Kidney capillary endothelial cell (primary cell): ENCODE results near the gene PPP1R1B.

Experiments
- DNase-seq: peaks from one replicate; pipeline ENCODE4 v3.0.0-alpha.2; 2018; ENCODE audit warnings: low spot score

PPP1R1B gene

DNA sequence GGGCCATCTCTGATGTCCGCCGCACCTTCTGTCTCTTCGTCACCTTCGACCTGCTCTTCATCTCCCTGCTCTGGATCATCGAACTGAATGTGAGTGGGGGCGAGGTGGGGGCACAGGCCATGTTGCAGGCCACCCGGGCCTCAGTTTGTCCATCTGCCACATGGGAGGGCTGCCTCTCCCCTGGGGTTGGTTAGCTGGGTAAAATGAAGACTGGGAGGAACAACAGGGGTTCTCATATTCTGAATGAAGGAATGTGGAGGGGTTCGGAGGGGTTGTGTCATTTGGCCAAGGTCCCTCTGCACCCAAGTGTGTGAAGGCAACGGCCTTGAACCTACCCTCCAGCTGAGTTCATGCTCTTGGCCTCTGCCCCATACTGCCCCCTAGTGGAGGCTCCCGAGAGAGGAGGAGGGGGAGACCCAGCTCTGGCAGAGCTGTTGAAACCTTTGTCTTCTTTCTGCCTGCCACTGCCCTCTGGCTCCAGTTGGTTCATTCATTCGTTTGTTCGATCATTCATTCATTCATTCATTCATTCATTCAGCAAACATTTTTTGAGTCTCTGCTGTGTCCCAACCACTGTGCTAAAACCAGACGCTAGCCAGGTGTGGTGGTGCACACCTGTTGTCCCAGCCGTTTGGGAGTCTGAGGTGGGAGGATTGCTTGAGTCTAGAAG lies 27.0 kb downstream of the PPP1R1B start:
- peak; percentile 57 for DNase-seq

DNA sequence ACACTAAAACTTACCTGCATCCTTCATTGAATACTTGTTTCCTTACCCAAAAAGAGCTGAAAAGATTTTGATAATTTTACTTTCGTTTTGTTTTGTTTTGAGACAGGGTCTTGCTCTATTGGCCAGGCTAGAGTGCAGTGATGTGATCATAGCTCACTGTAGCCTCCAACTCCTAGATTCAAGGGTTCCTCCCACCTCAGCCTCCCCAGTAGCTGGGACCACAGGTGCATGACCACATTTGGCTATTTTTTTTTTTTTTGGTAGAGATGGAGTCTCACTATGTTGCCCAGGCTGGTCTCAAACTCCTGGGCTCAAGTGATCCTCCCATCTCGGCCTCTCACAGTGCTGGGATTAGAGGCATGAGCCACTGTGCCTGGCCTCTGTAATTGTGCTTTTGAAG lies 28.4 kb downstream of the PPP1R1B start:
- DNase-seq: no peak

DNA sequence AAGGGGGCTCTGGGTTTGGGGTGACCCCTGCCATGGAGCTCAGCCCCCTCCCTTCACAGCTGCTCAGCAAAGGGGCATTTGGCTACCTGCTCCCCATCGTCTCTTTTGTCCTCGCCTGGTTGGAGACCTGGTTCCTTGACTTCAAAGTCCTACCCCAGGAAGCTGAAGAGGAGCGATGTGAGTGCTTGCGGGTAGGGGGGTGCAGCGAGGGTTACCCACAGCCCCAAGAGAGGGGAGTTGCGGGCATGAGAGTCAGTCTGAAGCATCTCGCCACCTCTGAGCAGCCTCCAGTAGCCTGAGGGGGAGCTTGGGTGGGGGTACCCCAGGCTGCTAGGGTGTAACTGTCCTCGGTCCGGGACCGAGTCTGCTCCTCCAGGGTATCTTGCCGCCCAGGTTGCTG lies 31.6 kb downstream of the PPP1R1B start:
- DNase-seq: no peak

DNA sequence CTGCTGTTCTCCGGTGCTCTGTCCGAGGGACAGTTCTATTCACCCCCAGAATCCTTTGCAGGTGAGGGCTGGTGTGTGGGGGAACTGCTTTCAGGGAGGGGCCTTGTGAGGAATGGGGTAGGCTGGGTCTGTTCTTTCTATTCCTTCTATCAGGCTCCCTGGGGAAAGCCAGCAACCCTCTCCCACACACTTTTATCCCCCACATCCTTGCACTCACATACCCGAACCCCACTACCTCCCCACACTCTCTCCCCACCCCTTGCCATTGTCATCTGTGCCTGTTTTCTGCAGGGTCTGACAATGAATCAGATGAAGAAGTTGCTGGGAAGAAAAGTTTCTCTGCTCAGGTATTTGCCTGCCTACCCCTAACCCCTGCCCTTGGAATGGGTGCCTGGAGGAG lies 32.0 kb downstream of the PPP1R1B start:
- DNase-seq: no peak

DNA sequence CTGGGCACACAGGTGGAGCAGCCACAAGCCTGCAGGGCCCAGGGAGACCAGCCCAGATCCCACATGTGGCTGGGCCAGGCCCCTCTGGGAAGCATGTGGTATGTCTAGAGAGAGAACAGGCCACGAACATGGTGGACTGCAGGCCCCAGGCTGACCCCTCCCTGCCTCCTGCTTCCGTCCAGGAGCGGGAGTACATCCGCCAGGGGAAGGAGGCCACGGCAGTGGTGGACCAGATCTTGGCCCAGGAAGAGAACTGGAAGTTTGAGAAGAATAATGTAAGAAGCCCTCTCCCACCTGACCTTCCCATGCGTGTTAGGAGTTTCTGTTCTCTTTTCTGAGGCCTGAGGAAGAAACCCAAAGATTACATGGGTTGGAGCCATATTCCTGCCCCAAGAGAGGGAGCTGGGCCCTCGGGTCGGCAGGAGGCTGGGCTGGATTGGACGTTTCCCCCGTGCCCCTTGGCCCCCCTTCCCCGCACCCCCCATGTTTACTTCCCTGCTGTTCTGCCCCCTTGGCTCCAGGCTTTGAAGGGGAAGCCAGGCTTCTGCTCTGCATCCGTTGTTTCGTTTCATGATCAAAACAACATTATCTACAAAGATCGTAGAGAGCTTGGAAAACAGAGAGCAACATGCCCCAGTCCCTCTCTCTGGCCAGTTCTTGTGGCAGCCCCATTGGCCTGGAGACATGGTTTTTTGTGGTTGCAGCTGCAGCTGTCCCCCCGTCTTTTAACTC lies 32.7 kb downstream of the PPP1R1B start:
- DNase-seq: no peak

DNA sequence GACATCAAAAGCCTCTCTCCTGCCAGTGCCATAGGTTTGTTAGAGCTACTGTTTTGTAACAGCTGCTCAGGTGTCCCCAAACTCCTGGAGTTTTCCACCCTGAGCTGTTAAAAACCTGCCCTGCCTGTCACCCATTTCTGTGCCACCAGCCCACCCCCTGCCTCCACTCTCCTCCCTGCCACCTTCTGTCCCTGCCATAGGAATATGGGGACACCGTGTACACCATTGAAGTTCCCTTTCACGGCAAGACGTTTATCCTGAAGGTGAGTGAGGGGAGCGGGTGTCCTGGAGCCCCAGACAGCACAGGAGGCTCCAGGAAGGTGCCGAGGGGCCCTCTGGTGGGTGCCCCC lies 33.2 kb downstream of the PPP1R1B start:
- DNase-seq: no peak

DNA sequence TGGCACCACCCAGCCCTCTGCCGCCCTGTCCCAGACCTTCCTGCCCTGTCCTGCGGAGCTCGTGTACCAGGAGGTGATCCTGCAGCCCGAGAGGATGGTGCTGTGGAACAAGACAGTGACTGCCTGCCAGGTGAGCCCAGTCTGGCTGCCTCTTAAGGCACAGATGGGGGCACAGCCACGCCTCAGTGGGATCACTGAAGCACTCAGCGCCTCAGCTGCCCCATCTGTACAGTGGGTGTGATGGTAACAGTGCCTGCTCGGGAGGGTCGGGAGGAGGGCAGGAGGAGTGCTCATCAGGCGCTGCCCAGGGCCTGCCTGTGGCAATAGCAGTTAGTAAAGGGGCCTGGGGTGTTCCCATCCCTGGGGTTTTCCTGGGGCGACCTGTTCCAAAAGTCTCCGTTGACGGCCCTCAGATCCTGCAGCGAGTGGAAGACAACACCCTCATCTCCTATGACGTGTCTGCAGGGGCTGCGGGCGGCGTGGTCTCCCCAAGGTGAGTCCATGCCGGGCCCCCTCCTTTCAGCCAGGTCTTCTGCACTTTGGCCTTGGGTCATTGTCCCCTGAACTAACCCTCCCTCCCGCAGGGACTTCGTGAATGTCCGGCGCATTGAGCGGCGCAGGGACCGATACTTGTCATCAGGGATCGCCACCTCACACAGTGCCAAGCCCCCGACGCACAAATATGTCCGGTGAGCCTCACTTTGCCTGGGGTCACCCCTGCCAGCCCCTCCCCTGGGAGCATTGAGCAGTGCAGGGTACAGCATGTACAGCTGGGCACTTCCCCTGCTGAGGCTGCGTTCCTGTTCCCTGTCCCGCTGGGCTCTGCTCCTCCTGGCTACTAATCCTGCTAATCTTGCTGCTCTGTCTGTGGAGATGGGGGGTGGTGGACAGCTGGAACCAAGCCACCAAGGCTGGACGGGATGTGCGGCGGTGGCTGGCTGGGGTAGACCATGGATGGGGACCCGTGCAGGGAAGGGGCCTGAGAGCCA lies 33.9 kb downstream of the PPP1R1B start:
- no peak for DNase-seq

DNA sequence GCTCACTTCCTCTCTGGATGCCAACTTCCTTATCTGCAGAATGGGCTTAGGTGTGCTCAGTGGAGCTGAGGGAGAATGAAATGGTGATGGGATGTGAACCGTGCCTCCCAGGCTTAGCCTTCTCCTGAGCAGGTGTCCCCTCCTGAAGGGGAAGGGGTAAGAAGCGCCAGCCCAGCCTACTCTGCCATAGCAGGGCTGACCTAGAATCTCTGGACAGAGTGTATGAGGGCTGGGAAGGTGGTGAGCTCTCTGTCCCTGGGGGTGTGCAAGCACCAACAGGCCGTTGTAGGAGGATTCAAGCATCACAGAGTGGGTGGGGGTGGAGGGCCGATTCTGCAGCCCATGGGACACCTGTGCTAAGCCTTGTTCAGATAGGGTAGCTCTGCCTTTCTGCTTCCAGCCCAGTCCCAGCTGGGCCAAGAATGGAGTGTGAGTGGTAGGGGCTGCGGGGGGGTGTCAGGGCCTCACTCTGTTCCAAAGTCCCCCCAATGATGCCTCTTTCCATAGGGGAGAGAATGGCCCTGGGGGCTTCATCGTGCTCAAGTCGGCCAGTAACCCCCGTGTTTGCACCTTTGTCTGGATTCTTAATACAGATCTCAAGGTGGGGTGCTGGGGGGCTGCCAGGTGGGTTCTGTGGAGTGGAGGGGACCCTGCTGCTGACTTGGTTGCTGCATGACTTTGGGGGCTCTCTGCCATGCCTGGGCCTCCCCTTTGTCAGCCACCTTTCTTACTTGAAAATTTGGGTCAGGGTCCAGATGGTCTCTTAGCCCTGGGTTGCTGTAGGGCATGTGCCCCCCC lies 35.2 kb downstream of the PPP1R1B start:
- no peak for DNase-seq

DNA sequence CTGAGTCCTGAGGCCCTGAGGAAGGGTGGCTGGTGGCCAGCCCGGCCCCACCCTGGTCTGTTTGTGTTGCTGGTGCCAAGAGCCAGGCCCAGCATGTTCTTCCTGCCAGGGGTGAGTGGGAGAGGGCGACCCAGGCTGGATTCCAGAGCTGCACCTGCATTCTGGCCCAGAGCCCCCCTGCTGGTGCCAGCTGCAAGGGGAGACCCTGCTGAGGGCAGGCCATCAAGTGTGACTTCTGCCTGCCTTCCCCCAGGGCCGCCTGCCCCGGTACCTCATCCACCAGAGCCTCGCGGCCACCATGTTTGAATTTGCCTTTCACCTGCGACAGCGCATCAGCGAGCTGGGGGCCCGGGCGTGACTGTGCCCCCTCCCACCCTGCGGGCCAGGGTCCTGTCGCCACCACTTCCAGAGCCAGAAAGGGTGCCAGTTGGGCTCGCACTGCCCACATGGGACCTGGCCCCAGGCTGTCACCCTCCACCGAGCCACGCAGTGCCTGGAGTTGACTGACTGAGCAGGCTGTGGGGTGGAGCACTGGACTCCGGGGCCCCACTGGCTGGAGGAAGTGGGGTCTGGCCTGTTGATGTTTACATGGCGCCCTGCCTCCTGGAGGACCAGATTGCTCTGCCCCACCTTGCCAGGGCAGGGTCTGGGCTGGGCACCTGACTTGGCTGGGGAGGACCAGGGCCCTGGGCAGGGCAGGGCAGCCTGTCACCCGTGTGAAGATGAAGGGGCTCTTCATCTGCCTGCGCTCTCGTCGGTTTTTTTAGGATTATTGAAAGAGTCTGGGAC lies 36.0 kb downstream of the PPP1R1B start:
- no peak for DNase-seq

DNA sequence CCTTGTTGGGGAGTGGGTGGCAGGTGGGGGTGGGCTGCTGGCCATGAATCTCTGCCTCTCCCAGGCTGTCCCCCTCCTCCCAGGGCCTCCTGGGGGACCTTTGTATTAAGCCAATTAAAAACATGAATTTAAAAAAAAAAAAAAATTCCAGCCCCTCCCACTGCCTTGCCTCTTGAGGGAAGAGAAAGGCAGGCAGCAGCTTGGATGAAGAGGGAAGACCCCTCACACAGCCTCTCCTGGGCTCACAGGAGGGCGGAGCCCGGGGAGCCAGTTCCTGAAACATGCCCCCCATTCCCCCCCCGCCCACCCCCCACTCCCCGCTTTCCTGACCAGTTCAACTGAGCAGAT lies 36.6 kb downstream of the PPP1R1B start:
- no peak for DNase-seq

DNA sequence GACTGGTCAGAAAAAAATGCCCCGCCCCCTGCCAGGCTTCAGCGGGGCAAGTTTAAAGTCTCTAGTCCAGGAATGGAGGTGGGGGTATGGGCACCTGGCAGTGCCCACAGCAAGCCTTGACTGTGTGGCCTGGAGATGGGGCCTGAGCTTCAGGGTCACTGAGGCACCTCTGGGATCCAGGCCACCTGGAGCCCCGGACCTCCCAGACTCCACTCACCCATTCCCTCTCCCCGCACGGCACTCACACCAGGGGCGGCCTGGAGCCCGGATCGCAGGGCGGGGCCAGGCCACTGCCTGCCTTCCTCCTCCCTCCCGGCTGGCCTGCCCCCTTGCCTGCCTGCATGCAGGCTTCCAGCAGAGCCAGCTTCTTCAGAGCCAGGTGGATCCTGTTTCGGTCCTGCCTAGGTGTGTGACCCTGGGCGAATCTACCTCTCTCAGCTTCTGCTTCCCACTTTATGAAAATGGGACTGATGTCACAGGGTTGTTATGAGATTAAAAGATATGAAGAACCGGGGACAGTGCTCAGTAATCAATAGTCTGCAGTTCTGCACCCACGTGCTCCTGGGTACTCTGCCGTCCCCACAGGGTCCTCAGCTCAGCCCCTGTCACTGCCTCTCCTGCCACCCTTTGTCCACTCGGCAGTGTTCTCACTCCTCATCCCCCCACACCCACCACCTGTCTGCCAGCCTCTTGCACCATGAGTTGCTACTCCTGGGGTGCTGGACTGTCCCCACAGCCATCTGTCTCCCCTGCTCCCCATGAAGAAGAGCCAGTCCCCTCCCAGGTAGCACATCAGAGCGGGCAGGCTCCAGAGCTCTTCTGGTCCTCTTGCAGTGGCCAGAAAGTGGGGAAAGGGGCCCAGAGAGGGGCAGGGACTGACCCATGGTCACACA lies 37.2 kb downstream of the PPP1R1B start:
- DNase-seq: no peak

DNA sequence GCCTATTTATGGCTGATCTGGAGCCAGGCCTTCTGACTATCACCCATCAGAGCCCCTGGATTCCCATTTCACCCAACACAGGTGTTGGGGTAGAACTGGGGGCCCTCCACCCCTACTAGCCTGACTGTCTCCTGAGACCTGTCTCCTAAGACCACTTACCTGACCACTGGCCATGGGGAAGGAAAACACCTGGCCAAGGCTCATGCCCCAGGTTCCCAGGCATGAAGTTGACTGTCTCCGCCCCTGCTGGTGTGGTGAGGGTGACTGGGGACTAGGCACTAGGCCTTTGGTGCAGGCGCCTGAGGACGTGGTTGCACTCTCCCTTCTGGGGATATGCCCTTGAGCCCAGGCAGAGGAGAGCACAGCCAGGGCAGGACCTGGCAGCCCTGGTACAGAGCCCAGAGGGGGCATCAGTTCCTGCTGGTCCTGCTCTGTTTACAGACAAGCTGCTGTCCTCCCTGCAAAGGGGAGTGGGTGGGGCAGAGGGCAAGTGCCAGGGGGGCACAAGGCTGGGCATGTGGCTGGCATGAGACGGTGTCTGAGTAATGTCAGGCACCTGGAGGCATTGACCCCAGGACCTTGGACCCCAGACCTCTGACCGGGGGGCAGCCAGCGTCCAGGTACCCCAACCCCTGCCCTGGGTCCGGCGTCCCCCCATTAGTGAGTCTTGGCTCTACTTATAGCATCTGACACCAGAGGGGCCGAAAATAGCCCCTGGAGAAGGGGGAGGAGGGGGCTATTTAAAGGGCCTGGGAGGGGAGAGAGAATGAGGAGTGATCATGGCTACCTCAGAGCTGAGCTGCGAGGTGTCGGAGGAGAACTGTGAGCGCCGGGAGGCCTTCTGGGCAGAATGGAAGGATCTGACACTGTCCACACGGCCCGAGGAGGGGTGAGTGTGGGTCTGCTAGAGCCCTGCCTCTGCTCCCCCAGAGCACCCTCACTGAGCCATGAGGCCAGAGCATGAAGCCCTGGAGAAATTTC lies 38.1 kb downstream of the PPP1R1B start, which contains the start of gene TCAP:
TCAP (plus strand) TSS at position 769 of the 981 bp plus-strand sequence; CDS start at position 780, 11 bp downstream.
- DNase-seq: no peak

DNA sequence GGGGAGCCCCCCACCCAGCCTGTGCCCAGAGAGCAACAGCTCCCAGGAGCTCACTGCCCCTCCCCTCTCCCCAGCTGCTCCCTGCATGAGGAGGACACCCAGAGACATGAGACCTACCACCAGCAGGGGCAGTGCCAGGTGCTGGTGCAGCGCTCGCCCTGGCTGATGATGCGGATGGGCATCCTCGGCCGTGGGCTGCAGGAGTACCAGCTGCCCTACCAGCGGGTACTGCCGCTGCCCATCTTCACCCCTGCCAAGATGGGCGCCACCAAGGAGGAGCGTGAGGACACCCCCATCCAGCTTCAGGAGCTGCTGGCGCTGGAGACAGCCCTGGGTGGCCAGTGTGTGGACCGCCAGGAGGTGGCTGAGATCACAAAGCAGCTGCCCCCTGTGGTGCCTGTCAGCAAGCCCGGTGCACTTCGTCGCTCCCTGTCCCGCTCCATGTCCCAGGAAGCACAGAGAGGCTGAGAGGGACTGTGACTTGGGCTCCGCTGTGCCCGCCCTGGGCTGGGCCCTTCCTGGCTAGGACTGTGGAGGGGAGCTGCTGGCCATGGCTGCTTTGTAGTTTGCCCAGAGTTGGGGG lies 39.0 kb downstream of the PPP1R1B start:
- no peak for DNase-seq

DNA sequence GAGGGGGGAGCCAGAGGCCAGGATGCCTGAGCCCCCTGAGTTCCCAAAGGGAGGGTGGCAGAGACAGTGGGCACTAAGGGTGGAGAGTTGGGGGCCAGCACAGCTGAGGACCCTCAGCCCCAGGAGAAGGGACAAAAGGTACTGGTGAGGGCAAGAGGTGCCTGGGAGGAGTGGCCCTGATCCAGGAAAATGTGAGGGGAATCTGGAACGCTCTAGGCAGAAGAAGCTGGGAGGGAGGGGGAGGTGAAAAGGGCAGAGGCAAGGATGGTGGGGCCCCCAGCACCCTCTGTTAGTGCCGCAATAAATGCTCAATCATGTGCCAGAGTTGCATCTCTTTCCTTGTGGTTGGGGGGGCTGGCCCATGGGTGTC lies 39.5 kb downstream of the PPP1R1B start:
- DNase-seq: no peak

DNA sequence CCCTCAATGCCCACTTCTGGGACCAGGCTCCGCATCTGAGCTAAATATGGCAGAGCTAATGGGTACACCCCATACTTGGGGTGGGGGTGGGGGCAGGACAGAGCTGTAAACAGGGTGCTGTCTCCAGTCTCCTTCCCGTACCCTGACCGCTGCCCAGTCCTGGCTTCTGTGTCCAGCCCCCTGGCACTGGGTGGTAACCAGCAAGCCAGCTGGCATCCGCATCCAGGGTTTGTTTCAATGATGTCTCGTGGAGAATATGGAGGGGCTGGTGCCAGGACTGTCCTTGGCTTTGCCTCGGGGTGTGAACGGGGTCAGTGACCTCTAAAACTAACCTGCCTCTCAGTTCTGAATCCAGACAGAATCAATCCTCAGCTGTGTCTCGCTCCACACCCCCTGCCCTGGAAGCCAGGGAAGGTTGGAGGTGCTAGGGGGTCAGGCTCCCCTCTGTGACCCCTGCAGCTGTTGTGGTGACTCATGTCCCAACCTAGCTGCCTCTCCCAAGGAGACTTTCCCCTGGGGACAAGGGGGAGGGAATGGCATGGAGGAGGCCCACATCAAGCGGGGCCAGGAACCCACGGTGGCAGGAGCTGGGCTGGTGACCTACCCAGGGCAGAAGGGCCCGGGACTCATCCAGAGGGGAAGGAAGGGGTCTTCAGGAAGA lies 40.0 kb downstream of the PPP1R1B start:
- no peak for DNase-seq

DNA sequence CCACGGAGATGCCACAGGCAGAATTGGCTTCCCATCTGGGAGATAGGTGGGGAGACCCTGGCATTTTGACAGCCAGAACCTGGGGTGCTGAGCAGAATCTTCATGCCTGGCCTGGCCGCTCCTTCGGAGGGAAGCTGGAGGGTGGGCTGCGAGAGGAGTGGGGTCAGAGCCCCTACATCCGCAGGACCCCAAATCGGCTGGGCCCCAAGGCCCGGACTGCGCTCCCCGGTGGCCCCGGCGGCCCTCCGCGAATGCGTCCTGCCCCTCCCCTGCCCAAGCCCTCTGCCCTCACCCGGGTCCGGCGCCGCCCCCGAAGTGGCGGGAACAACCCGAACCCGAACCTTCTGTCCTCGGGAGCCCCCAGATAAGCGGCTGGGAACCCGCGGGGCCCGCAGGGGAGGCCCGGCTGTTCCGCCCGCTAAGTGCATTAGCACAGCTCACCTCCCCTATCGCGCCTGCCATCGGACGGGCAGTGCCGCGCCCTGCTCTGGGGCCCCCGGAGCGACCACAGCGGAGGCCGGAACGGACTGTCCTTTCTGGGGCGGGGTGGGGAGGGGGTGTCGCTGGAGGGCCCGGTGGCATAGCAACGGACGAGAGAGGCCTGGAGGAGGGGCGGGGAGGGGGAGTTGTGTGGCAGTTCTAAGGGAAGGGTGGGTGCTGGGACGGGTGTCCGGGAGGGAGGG lies 40.7 kb downstream of the PPP1R1B start:
- DNase-seq: no peak
